ENCODE results near the gene PPFIBP1.
"Not testable (repeated sequence)": the region's sequence is repeated elsewhere in the genome, so short reads cannot be mapped to it uniquely, and the experiment has no call there.

- TF ChIP-seq CTCF (IDR thresholded peaks at IDR 0.05); ZFX (IDR thresholded peaks at IDR 0.05; ENCODE audit: borderline replicate concordance): not testable (repeated sequence)
Observed at GRCh38 chr12:27598866-27599265, 74.9 kb downstream of the PPFIBP1 start.

Measured in 22Rv1 (cell line).